Chondrocyte (in vitro differentiated cells): ENCODE measurements around the gene WBP2. TPM values are rescaled to one million over a fixed set of nuclear protein-coding genes. Genes with fewer than 3 reads are reported as not detected.

ENCODE experiments used
- DNase-seq: peaks from one replicate; pipeline ENCODE4 v3.0.0; 2021; ENCODE audit warnings: mixed read lengths, low spot score
- H3K27ac Mint-ChIP-seq: one replicate; pipeline ENCODE4 v1.8.0; 2021; ENCODE audit warnings: mild to moderate bottlenecking, moderate library complexity, mixed read lengths; ENCODE audit not compliant: unreplicated experiment
- H3K27me3 Mint-ChIP-seq: 2 replicates; pipeline ENCODE4 v1.8.0; 2021; ENCODE audit warnings: low read depth, mixed read lengths
- H3K36me3 Mint-ChIP-seq: 2 replicates; pipeline ENCODE4 v1.8.0; 2021; ENCODE audit warnings: low read depth, mixed read lengths
- H3K4me1 Mint-ChIP-seq: 2 replicates; pipeline ENCODE4 v1.8.0; 2021; ENCODE audit warnings: low read depth, mild to moderate bottlenecking, mixed read lengths
- H3K4me3 Mint-ChIP-seq: one replicate; pipeline ENCODE4 v1.8.0; 2021; ENCODE audit warnings: mild to moderate bottlenecking, moderate library complexity, mixed read lengths; ENCODE audit not compliant: unreplicated experiment
- H3K9me3 Mint-ChIP-seq: 2 replicates; pipeline ENCODE4 v1.8.0; 2021; ENCODE audit warnings: low read depth, mixed read lengths
- total RNA-seq: library from RNA; stranded (reverse); gene quantifications from 3 replicates; pipeline ENCODE4 v1.2.1, GENCODE V29; 2021
- TF ChIP-seq, protein P1 (sequence below): fragments of 200-600 bp; sonication (generic); IDR thresholded peaks from 2 replicates; pipeline ENCODE4 v1.5.0; 2021; ENCODE audit warnings: antibody characterized with exemption, mild to moderate bottlenecking, moderate library complexity

Gene WBP2
- total RNA-seq, 1 donor from 2014 or later = 62.5 TPM

DNA sequence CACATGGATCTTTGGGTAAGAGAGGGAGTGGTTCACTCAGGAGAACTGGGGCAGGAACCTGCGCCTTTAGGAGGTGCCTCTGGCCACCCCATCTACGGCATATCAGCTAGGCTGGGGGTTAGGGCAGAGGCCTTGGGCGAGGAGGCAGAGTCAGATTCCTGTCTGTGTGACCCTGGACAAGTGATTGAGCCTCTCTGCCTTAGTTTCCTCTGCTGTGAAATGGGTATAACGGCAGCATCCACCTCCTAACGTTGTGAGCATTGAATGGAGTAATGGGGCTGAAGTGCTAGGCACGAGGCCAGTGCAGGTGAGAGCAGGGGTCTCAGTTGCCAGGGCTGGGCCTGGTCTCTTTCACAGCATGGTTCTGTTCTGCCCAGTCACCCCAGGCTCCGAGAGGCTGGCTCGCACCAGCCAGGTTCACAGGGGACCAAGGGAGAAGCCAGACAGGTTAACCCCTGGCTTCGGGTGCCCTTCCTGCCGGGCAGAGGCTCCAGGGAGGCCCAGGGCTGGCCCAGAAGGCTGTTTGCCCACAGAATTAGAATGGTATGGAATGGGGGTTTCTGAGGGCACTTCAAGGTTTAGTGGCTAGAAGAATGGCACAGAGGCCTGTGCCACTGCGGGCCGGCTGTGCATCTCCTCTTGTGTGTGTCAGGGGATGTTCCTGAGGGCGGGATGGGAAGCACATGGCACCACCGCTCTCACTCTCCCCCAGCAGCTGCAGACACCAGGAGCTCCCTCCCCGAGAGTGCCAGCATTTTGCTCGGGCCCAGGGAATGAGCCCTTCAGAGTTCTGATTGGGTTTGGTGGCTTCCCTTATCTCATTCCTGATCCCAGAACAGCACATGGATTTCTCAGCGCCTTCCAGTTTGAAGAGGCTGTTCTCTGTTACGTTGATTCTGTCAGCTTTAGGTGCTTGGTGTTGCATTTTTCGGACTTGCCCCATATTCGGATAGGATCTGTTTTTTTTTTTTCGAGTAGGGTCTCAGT is 34.7 kb downstream of the WBP2 start:
- Mint-ChIP-seq H3K36me3 (peaks cover 17% of the 10 kb centered on the region), H3K27me3 (no peaks in the 10 kb centered on the region), H3K4me3 (no peak overlapping the region), H3K27ac (no peak overlapping the region), H3K9me3 (no peaks in the 10 kb centered on the region), H3K4me1 (peaks cover 11% of the 10 kb centered on the region)
- TF ChIP-seq, protein P1, sequence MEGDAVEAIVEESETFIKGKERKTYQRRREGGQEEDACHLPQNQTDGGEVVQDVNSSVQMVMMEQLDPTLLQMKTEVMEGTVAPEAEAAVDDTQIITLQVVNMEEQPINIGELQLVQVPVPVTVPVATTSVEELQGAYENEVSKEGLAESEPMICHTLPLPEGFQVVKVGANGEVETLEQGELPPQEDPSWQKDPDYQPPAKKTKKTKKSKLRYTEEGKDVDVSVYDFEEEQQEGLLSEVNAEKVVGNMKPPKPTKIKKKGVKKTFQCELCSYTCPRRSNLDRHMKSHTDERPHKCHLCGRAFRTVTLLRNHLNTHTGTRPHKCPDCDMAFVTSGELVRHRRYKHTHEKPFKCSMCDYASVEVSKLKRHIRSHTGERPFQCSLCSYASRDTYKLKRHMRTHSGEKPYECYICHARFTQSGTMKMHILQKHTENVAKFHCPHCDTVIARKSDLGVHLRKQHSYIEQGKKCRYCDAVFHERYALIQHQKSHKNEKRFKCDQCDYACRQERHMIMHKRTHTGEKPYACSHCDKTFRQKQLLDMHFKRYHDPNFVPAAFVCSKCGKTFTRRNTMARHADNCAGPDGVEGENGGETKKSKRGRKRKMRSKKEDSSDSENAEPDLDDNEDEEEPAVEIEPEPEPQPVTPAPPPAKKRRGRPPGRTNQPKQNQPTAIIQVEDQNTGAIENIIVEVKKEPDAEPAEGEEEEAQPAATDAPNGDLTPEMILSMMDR = no peak
- DNase-seq = no peak

- Mint-ChIP-seq H3K4me3 (no peak overlapping the region), H3K9me3 (no peaks in the 10 kb centered on the region), H3K36me3 (peaks cover 17% of the 10 kb centered on the region), H3K4me1 (peaks cover 13% of the 10 kb centered on the region), H3K27ac (no peak overlapping the region), H3K27me3 (no peaks in the 10 kb centered on the region)
- TF ChIP-seq, protein P1 = no peak
- peak; percentile 86 for DNase-seq
These were observed 35.5 kb downstream of the WBP2 start for GRCh38 chr17:75819678-75820077.

- DNase-seq = no peak
- Mint-ChIP-seq H3K27ac (no peak overlapping the region), H3K9me3 (no peaks in the 10 kb centered on the region), H3K4me3 (no peak overlapping the region), H3K4me1 (peaks cover 12% of the 10 kb centered on the region), H3K27me3 (no peaks in the 10 kb centered on the region), H3K36me3 (peaks cover 17% of the 10 kb centered on the region)
- TF ChIP-seq, protein P1 = peak; percentile 13
These were observed 36.0 kb downstream of the WBP2 start for GRCh38 chr17:75819116-75819515.

DNA sequence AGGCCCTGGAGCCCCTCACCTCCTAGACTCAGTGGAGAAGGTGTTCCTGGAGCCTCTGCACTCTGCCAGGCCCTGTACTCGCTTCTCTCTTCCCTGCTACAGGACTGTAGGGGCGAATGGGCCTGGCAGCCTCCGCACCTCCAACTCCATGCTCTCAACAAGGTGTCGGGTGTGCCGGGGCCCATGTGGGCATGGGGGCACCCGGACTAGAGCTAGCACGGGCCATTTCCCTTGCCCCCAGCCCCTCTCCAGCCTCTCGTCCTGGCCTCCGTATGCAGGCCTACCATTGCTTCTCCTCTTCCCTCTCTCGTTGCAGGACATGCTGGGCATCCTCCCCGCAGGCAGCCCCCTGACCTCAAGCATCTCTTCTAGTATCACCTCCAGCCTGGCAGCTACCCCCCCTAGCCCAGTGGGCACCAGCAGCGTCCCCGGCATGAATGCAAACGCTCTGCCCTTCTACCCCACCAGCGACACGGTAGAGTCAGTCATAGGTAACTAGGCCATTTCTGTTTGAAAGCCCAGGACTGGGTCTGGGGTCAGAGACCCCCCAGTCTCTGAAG is 36.7 kb downstream of the WBP2 start:
- DNase-seq = no peak
- no peaks in the 10 kb centered on the region for H3K27me3 Mint-ChIP-seq
- no peak overlapping the region for H3K4me3 Mint-ChIP-seq
- peaks cover 15% of the 10 kb centered on the region for H3K36me3 Mint-ChIP-seq
- TF ChIP-seq, protein P1 = no peak
- H3K27ac Mint-ChIP-seq = no peak overlapping the region
- peaks cover 9% of the 10 kb centered on the region for H3K4me1 Mint-ChIP-seq
- H3K9me3 Mint-ChIP-seq = no peaks in the 10 kb centered on the region

- TF ChIP-seq, protein P1 = no peak
- H3K4me3 Mint-ChIP-seq = no peak overlapping the region
- no peaks in the 10 kb centered on the region for H3K27me3 Mint-ChIP-seq
- H3K27ac Mint-ChIP-seq = no peak overlapping the region
- H3K4me1 Mint-ChIP-seq = peaks cover 9% of the 10 kb centered on the region
- peaks cover 18% of the 10 kb centered on the region for H3K36me3 Mint-ChIP-seq
- no peak for DNase-seq
- no peaks in the 10 kb centered on the region for H3K9me3 Mint-ChIP-seq
These were observed 37.6 kb downstream of the WBP2 start for GRCh38 chr17:75817571-75817970.
